Measurements from ENCODE around the gene ZCCHC17.

GRCh38 chr1:31397360-31398095 lies 100.7 kb downstream of the ZCCHC17 start:
- TF ChIP-seq CTCF (conservative IDR thresholded peaks at IDR 0.05; ENCODE audit: low read depth, low read length) (no peak), EZH2 (IDR thresholded peaks at IDR 0.05; ENCODE audit: borderline replicate concordance, low read depth, low read length, poor library complexity, severe bottlenecking) (no peak)
